Stimulated activated CD4-positive, alpha-beta T cell treated with anti-CD3 and anti-CD28 coated beads, Interleukin-1b, Interleukin-23, amount 100 ng/mL, for 4 hours (primary cell): ENCODE data around the gene RCOR1.
"Not testable (repeated sequence)": the region's sequence is repeated elsewhere in the genome, so short reads cannot be mapped to it uniquely, and the experiment has no call there.

Experiments
- DNase-seq, 2 donors: peaks; one replicate each; pipeline ENCODE4 v3.0.0-alpha.2; 2020; ENCODE audit warnings: low read depth in 2 of 2

Gene RCOR1

DNA sequence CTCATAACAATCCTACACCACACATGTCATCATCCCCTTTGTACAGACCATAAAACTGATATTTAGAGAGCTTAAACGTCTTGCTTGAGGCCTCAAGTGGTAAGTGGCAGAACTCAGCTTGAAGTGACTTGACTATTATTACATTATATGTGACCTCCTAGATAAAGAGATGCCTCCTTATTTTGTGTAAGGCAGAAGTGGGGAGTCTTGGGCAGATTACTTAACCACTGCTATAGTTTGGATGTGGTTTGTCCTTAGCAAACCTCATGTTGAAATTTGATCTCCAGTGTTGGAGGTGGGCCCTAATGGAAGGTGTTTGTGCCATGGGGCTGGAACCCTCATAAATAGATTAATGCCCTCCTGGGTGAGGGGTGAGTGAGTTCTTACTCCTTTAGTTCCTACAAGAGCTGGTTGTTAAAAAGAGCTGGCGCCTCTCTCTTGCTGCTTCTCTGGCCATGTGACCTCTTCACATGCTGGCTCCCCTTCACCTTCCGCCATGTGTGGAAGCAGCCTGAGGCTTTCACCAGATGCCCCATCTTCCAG, 37.4 kb downstream of the RCOR1 start:
- no peak for DNase-seq

- no peak for DNase-seq
These were observed 38.0 kb downstream of the RCOR1 start for GRCh38 chr14:102630405-102630804.

DNA sequence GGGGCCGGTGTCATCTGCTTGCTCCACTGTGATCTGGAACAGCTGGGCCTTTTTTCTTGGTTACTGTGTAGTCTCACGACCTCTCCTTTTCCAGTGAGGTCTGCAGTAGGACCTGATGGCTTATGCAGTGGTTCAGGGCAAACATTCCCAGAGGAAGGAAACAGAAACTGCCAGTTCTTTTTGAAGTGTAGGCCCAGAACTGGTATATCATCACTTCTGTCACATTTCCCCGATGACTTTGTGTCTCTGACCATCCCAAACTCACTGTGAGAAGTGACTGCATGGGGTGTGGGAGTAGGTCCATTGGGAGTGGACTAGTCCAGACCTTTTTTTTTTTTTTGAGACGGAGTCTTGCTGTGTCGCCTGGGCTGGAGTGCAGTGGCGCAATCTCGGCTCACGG, 38.4 kb downstream of the RCOR1 start:
- DNase-seq: no peak

DNA sequence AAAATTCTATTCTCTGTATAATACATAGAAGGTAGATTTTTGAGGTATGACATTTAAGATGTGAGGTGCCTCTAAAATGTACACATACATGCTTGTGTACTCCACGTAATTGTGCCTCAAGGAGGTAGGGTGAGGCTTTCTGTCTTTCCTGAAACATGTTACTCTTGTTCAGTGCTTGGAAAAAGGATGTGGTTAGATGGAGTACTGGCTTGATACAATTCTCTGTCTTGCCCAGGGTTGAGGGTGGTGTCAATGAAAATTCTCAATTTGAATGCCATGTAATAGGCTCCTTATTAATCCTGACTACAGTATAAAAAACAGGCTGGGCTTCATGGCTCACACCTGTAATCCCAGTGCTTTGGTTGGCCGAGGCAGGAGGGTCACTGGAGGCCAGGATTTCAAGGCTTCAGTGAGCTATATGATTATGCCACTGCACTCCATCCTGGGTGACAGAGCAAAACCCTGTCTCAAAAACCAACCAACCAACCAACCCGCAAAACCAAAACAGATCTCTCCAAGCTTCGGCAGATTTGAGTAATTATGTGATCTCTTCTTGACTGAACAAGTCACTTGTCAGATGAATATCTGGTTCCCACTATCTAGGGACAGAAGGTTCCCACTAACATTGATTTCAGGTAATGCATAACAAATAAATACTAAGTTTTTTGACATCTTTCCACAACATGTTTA, 41.6 kb downstream of the RCOR1 start:
- DNase-seq: no peak

GRCh38 chr14:102639611-102640010, 47.2 kb downstream of the RCOR1 start:
- not testable (repeated sequence) for DNase-seq

GRCh38 chr14:102644523-102644922, 52.1 kb downstream of the RCOR1 start:
- DNase-seq: no peak

GRCh38 chr14:102645746-102646440, 53.4 kb downstream of the RCOR1 start:
- no peak for DNase-seq

DNA sequence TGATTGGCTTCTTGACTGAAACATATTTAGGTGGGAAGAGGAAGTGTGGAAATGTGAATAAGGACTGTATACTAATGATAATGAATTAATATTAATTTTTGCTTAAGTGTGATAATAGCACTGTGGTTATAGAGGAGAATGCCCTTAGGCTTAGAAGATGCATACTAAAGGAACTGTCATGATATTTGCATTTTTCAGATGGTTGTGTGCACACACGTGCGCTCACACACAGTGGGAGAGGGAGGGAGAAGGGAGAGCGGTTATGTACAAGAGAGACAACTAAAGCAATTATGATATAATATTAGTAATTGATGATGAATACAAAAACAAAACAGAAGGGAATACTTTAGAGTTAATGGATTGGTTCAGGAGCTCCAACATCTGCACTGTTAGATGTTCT, 54.2 kb downstream of the RCOR1 start:
- DNase-seq: no peak

DNA sequence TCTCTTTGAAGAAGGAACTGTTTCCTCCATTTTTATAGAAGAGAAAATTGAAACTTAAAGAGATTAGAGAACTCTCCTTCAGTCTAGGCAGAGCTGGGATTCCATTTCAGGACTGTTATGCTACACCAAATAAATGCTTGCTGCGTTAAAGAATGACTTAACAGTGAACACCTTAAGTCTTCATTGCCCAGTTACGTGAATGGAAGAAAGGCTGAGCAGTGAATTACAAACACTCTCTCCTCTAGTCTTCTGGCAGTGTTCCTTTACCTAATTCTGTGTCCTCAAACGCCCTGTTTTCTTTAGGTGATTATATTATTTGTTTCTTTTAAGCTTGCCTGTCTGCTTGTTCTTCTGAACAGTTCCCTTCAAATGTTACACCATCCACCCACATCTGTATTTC, 59.7 kb downstream of the RCOR1 start:
- no peak for DNase-seq

- DNase-seq: peak in 1 of 2 donors; percentile 0
These were observed 61.8 kb downstream of the RCOR1 start for GRCh38 chr14:102654298-102654697.

- DNase-seq: no peak
These were observed 62.7 kb downstream of the RCOR1 start for GRCh38 chr14:102655137-102655536.

GRCh38 chr14:102659797-102660196, 67.3 kb downstream of the RCOR1 start:
- DNase-seq: no peak

DNA sequence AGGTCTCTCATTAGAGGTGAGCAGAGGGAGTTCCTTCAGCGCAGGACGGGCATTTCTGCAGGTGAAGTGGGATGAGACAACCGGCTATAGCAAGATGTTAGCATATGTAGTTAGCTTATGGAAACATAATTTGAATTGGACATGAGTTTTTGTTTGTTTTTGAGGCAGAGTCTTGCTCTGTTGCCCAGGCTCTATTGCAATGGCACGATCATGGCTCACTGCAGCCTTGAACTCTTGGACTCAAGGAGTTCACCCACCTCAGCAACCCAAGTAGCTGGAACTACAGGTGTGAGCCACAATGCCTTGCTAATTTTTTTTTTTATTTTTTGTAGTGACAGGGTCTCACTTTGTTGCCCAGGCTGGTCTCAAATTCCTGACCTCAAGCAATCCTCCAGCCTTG, 69.2 kb downstream of the RCOR1 start:
- no peak for DNase-seq

DNA sequence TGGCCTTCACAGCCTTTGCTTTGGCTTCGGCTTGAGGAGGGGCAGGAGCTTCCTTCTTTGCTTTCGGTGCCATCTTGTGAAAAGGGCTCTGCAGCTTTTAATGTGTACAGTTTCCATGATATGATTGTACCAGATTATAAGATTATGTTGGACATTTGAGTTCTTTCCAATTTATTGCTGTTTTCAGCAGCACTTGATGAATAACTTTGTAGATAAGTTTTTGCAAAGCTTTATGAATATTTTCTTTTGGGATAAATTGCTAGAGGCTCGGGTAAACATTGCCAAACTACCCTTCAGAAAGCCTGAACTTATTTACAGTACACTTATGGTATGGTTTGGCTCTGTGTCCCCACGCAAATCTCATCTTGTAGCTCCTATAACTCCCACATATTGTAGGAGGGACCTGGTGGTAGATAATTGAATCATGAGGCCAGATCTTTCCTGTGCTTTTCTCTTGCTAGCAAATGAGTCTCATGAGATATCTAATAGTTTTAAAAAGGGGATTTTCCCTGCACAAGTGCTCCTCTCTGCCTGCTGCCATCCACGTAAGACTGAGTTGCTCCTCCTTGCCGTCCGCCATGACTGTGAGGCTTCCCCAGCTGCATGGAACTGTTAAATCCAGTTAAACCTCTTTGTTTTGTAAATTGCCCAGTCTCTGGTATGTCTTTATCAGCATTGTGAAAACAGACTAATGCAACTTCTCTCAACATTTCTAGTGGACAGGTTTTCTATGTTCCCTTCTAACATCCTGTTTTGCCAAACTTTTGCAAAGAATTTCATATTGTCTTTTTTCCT, 70.4 kb downstream of the RCOR1 start:
- no peak for DNase-seq

GRCh38 chr14:102663440-102663839, 71.0 kb downstream of the RCOR1 start:
- DNase-seq: no peak

- DNase-seq: no peak
These were observed 73.2 kb downstream of the RCOR1 start for GRCh38 chr14:102665621-102666020.

- no peak for DNase-seq
These were observed 74.2 kb downstream of the RCOR1 start for GRCh38 chr14:102666635-102667034.

GRCh38 chr14:102667703-102668102, 75.3 kb downstream of the RCOR1 start:
- DNase-seq: no peak

- no peak for DNase-seq
These were observed 75.9 kb downstream of the RCOR1 start for GRCh38 chr14:102668291-102668873.

DNA sequence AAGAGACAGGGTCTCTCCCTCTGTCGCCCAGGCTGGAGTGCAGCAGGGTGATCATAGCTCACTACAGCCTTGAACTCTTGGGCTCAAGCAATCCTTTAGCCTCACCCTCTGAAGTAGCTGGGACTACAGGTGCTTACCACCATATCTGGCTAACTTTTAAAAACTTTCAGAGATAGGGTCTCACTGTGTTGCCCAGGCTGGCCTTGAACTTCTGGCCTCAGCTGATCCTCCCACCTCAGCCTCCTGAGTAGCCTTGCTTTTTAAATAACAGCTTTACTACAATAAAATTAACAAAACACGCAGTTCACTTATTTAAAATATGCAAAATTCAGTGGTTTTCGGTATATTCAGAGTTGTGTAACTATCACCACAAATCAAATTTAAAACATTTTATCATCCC, 79.0 kb downstream of the RCOR1 start:
- DNase-seq: no peak

- no peak for DNase-seq
These were observed 80.0 kb downstream of the RCOR1 start for GRCh38 chr14:102672410-102672960.

- no peak for DNase-seq
These were observed 82.9 kb downstream of the RCOR1 start for GRCh38 chr14:102675396-102675795.
